Measurements from ENCODE around the gene STBD1. TPM values are rescaled to one million over a fixed set of nuclear protein-coding genes. Genes with fewer than 3 reads are reported as not detected.

Gene STBD1
- total and polyA plus RNA-seq, 9 of the 15 experiments (the other 6 are each of a cell fraction or from before 2014, with no cell fraction given) = 0.08 to 0.64 (median 0.27) TPM; not detected in 2

GRCh38 chr4:76301068-76301774, 5.3 kb upstream of the STBD1 start (continued):
- TF ChIP-seq, protein P1, sequence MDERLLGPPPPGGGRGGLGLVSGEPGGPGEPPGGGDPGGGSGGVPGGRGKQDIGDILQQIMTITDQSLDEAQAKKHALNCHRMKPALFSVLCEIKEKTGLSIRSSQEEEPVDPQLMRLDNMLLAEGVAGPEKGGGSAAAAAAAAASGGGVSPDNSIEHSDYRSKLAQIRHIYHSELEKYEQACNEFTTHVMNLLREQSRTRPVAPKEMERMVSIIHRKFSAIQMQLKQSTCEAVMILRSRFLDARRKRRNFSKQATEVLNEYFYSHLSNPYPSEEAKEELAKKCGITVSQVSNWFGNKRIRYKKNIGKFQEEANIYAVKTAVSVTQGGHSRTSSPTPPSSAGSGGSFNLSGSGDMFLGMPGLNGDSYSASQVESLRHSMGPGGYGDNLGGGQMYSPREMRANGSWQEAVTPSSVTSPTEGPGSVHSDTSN (CRISPR knock-in tag; IDR thresholded peaks at IDR 0.05; ENCODE audit: low read depth) = no peak
- TF ChIP-seq, protein P1 (tag; conservative IDR thresholded peaks at IDR 0.05; ENCODE audit: low read depth) = peak; percentile 65
- TF ChIP-seq, protein P2, sequence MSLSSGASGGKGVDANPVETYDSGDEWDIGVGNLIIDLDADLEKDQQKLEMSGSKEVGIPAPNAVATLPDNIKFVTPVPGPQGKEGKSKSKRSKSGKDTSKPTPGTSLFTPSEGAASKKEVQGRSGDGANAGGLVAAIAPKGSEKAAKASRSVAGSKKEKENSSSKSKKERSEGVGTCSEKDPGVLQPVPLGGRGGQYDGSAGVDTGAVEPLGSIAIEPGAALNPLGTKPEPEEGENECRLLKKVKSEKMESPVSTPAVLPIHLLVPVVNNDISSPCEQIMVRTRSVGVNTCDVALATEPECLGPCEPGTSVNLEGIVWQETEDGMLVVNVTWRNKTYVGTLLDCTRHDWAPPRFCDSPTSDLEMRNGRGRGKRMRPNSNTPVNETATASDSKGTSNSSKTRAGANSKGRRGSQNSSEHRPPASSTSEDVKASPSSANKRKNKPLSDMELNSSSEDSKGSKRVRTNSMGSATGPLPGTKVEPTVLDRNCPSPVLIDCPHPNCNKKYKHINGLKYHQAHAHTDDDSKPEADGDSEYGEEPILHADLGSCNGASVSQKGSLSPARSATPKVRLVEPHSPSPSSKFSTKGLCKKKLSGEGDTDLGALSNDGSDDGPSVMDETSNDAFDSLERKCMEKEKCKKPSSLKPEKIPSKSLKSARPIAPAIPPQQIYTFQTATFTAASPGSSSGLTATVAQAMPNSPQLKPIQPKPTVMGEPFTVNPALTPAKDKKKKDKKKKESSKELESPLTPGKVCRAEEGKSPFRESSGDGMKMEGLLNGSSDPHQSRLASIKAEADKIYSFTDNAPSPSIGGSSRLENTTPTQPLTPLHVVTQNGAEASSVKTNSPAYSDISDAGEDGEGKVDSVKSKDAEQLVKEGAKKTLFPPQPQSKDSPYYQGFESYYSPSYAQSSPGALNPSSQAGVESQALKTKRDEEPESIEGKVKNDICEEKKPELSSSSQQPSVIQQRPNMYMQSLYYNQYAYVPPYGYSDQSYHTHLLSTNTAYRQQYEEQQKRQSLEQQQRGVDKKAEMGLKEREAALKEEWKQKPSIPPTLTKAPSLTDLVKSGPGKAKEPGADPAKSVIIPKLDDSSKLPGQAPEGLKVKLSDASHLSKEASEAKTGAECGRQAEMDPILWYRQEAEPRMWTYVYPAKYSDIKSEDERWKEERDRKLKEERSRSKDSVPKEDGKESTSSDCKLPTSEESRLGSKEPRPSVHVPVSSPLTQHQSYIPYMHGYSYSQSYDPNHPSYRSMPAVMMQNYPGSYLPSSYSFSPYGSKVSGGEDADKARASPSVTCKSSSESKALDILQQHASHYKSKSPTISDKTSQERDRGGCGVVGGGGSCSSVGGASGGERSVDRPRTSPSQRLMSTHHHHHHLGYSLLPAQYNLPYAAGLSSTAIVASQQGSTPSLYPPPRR (CRISPR knock-in tag; IDR thresholded peaks at IDR 0.05; ENCODE audit: borderline replicate concordance) = no peak
- TF ChIP-seq MNT (conservative IDR thresholded peaks at IDR 0.05) (peak; percentile 25 to 61; a peak in 2 of 4 replicates), TOE1 (IDR thresholded peaks at IDR 0.05; ENCODE audit: borderline replicate concordance) (peak; percentile 33; the same call in 1 of the 2 replicates), TOE1 (CRISPR knock-in tag; IDR thresholded peaks at IDR 0.05; ENCODE audit: borderline replicate concordance, low read depth) (no peak), CBFB (CRISPR knock-in tag; IDR thresholded peaks at IDR 0.05) (peak; percentile 90), HLTF (IDR thresholded peaks at IDR 0.05) (no peak), NELFE (IDR thresholded peaks at IDR 0.05; ENCODE audit: insufficient read depth, insufficient read length) (no peak), MCM7 (IDR thresholded peaks at IDR 0.05) (no peak), RBM39 (optimal IDR thresholded peaks at IDR 0.05; ENCODE audit: low read depth, low read length) (no peak), NCOA1 (IDR thresholded peaks at IDR 0.05; ENCODE audit: low read depth) (peak; percentile 83), TEAD4 (IDR thresholded peaks at IDR 0.05; ENCODE audit: low read length) (peak; percentile 97), TEAD4 (CRISPR knock-in tag; IDR thresholded peaks at IDR 0.05; ENCODE audit: borderline replicate concordance) (no peak)
- TF ChIP-seq, protein P3, sequence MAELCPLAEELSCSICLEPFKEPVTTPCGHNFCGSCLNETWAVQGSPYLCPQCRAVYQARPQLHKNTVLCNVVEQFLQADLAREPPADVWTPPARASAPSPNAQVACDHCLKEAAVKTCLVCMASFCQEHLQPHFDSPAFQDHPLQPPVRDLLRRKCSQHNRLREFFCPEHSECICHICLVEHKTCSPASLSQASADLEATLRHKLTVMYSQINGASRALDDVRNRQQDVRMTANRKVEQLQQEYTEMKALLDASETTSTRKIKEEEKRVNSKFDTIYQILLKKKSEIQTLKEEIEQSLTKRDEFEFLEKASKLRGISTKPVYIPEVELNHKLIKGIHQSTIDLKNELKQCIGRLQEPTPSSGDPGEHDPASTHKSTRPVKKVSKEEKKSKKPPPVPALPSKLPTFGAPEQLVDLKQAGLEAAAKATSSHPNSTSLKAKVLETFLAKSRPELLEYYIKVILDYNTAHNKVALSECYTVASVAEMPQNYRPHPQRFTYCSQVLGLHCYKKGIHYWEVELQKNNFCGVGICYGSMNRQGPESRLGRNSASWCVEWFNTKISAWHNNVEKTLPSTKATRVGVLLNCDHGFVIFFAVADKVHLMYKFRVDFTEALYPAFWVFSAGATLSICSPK (IDR thresholded peaks at IDR 0.05; ENCODE audit: borderline replicate concordance) = no peak
